Peyer's patch (tissue), 4 donors: Measurements from ENCODE around the gene LRRC61. TPM values are rescaled to one million over a fixed set of nuclear protein-coding genes. Genes with fewer than 3 reads are reported as not detected.
A peak's percentile ranks its signal among the peaks of the same experiment; 100 is the strongest.

Source experiments
- DNase-seq, 3 donors: peaks; one replicate each; pipeline ENCODE4 v3.0.0-alpha.2; 2017 to 2019
- H3K27ac ChIP-seq, 4 donors: fragments of 200-600 bp; sonication (generic); one replicate each; pipeline ENCODE4 v1.5.1; 2016 to 2019
- H3K27me3 ChIP-seq, 2 donors: fragments of 200-600 bp; sonication (generic); one replicate each; pipeline ENCODE4 v1.5.1; 2019
- H3K36me3 ChIP-seq, 3 donors: fragments of 200-600 bp; sonication (generic); one replicate each; pipeline ENCODE4 v1.5.1; 2016 to 2019
- H3K4me1 ChIP-seq, 4 donors: fragments of 200-600 bp; sonication (generic); one replicate each; pipeline ENCODE4 v1.5.1; 2016 to 2019
- H3K4me3 ChIP-seq, 4 donors: fragments of 200-600 bp; sonication (generic); 1 replicate in 3 of 4; 2 replicates in 1 of 4; pipeline ENCODE4 v1.5.1; 2016 to 2019; ENCODE audit warnings: mild to moderate bottlenecking in 1 of 4
- H3K9me3 ChIP-seq, 4 donors: fragments of 200-600 bp; sonication (generic); one replicate each; pipeline ENCODE4 v1.5.1; 2016 to 2019; ENCODE audit warnings: mild to moderate bottlenecking in 1 of 4
- CTCF ChIP-seq, 6 experiments: fragments of 450-650 bp in 4 of 6; fragments of 200-600 bp in 2 of 6; sonication (generic) in 1 of 6; IDR thresholded peaks; one replicate each; pipeline ENCODE4 v1.5.1; 2017 to 2019; ENCODE audit warnings: antibody characterized with exemption in 6 of 6, mild to moderate bottlenecking in 3 of 6, moderate library complexity in 1 of 6
- POLR2A ChIP-seq, 2 donors: fragments of 450-650 bp; IDR thresholded peaks; one replicate each; pipeline ENCODE4 v1.5.1; 2017; ENCODE audit warnings: antibody characterized with exemption in 2 of 2, mild to moderate bottlenecking in 2 of 2, moderate library complexity in 2 of 2
- total RNA-seq, 4 donors: library from RNA; depleted of rRNA; stranded (reverse); fragments of >200 nt; gene quantifications; one replicate each; pipeline ENCODE4 v1.1.0, GENCODE V29; 2016

LRRC61 gene
- total RNA-seq, 4 donors from 2014 or later, result 19.3 to 22.1 (median 20.0) TPM

- DNase-seq, result no peak
Observed at GRCh38 chr7:150334108-150334507, 11.0 kb downstream of the LRRC61 start.

GRCh38 chr7:150335108-150335773, 12.1 kb downstream of the LRRC61 start:
- Histone ChIP-seq H3K36me3 (peaks cover 0 to 14% (median 0%) of the 10 kb centered on the region in 3 donors), H3K27me3 (no peaks in the 10 kb centered on the region), H3K27ac (peak overlapping the region in 3 of 4 donors; percentile 47 to 76 (median 60)), H3K4me1 (peaks cover 0 to 12% (median 2%) of the 10 kb centered on the region in 4 donors), H3K4me3 (no peak overlapping the region), H3K9me3 (no peaks in the 10 kb centered on the region)
- TF ChIP-seq POLR2A (IDR thresholded peaks at IDR 0.05) (no peak), CTCF (IDR thresholded peaks at IDR 0.05) (no peak)
- DNase-seq, result no peak

More at GRCh38 chr7:150334108-150334507, 11.0 kb downstream of the LRRC61 start:
- Histone ChIP-seq H3K27me3 (no peaks in the 10 kb centered on the region), H3K4me3 (no peak overlapping the region), H3K36me3 (peaks cover 0 to 26% (median 0%) of the 10 kb centered on the region in 3 donors), H3K9me3 (no peaks in the 10 kb centered on the region), H3K4me1 (peaks cover 0 to 10% (median 0%) of the 10 kb centered on the region in 4 donors), H3K27ac (peak overlapping the region in 2 of 4 donors; percentile 25 to 76)
- TF ChIP-seq POLR2A (IDR thresholded peaks at IDR 0.05), result no peak

GRCh38 chr7:150335774-150336112, 12.6 kb downstream of the LRRC61 start:
- no peaks in the 10 kb centered on the region for H3K9me3 ChIP-seq
- TF ChIP-seq POLR2A (IDR thresholded peaks at IDR 0.05) (no peak), CTCF (IDR thresholded peaks at IDR 0.05) (no peak)
- DNase-seq, result no peak
- H3K27ac ChIP-seq, result peak overlapping the region in 3 of 4 donors; percentile 47 to 76 (median 60)
- H3K36me3 ChIP-seq, result peaks cover 0 to 9% (median 0%) of the 10 kb centered on the region in 3 donors
- H3K27me3 ChIP-seq, result no peaks in the 10 kb centered on the region
- no peak overlapping the region for H3K4me3 ChIP-seq
- H3K4me1 ChIP-seq, result peaks cover 0 to 17% (median 7%) of the 10 kb centered on the region in 4 donors

- no peak for DNase-seq
- TF ChIP-seq CTCF (IDR thresholded peaks at IDR 0.05) (no peak), POLR2A (IDR thresholded peaks at IDR 0.05) (no peak)
- Histone ChIP-seq H3K4me1 (peaks cover 0 to 22% (median 8%) of the 10 kb centered on the region in 4 donors), H3K27ac (peak overlapping the region in 1 of 4 donors; percentile 52), H3K27me3 (no peaks in the 10 kb centered on the region), H3K9me3 (no peaks in the 10 kb centered on the region), H3K36me3 (peaks cover 0 to 9% (median 0%) of the 10 kb centered on the region in 3 donors), H3K4me3 (no peak overlapping the region)
Observed at GRCh38 chr7:150336746-150337145, 13.6 kb downstream of the LRRC61 start.

- peaks cover 0 to 22% (median 8%) of the 10 kb centered on the region in 4 donors for H3K4me1 ChIP-seq
- no peaks in the 10 kb centered on the region for H3K27me3 ChIP-seq
- no peak overlapping the region for H3K4me3 ChIP-seq
- H3K27ac ChIP-seq, result peak overlapping the region in 1 of 4 donors; percentile 52
- peaks cover 0 to 9% (median 0%) of the 10 kb centered on the region in 3 donors for H3K36me3 ChIP-seq
- TF ChIP-seq POLR2A (IDR thresholded peaks at IDR 0.05) (no peak), CTCF (IDR thresholded peaks at IDR 0.05) (no peak)
- no peaks in the 10 kb centered on the region for H3K9me3 ChIP-seq
- DNase-seq, result no peak
Observed at GRCh38 chr7:150337179-150337578, 14.0 kb downstream of the LRRC61 start.

GRCh38 chr7:150337659-150338081, 14.5 kb downstream of the LRRC61 start:
- no peak overlapping the region for H3K4me3 ChIP-seq
- no peak for TF ChIP-seq POLR2A (IDR thresholded peaks at IDR 0.05)
- no peak for TF ChIP-seq CTCF (IDR thresholded peaks at IDR 0.05)
- H3K27ac ChIP-seq, result no peak overlapping the region
- no peaks in the 10 kb centered on the region for H3K9me3 ChIP-seq
- H3K4me1 ChIP-seq, result peaks cover 0 to 22% (median 8%) of the 10 kb centered on the region in 4 donors
- H3K36me3 ChIP-seq, result peaks cover 0 to 8% (median 0%) of the 10 kb centered on the region in 3 donors
- no peak for DNase-seq
- H3K27me3 ChIP-seq, result no peaks in the 10 kb centered on the region
